A549 (cell line): ENCODE measurements around the gene CDCP1.

ENCODE experiments used
- CHD2 ChIP-seq: fragments of 150-350 bp; IDR thresholded peaks from 2 replicates; pipeline ENCODE4 v1.6.1; 2014; ENCODE audit warnings: low read length; ENCODE audit not compliant: partially characterized antibody
- KDM5A ChIP-seq: fragments of 200-600 bp; sonication (generic); IDR thresholded peaks from 2 replicates; pipeline ENCODE4 v1.6.1; 2016; ENCODE audit warnings: antibody characterized with exemption, mild to moderate bottlenecking
- TF ChIP-seq, protein P1 (sequence below): fragments of >200 bp; sonication (Bioruptor Twin); formaldehyde crosslinking; IDR thresholded peaks from 3 replicates; pipeline ENCODE4 v1.5.1; 2016
- TF ChIP-seq, protein P2 (sequence below): IDR thresholded peaks from 2 replicates; pipeline ENCODE4 v1.6.1; 2012

DNA sequence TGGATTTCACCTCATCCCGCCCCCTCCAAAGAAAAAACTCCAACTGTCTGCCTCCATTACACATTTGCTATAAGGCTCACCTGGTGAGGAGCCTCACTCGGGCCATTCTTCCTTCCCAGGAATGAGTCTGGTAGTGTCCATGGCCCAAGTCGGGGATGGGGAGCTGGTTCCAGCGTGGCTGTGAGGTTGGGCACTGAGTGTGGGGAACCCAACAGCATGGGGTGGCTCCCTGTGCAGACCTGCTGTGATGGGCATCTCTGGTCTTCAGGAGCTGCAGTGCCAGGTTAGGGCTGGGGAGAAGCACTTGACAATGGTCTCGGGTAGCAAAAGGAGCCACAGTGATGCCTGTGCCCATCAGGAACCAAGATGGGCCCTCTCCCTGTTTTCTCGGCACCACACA lies 40.7 kb upstream of the CDCP1 start:
- TF ChIP-seq, protein P1, sequence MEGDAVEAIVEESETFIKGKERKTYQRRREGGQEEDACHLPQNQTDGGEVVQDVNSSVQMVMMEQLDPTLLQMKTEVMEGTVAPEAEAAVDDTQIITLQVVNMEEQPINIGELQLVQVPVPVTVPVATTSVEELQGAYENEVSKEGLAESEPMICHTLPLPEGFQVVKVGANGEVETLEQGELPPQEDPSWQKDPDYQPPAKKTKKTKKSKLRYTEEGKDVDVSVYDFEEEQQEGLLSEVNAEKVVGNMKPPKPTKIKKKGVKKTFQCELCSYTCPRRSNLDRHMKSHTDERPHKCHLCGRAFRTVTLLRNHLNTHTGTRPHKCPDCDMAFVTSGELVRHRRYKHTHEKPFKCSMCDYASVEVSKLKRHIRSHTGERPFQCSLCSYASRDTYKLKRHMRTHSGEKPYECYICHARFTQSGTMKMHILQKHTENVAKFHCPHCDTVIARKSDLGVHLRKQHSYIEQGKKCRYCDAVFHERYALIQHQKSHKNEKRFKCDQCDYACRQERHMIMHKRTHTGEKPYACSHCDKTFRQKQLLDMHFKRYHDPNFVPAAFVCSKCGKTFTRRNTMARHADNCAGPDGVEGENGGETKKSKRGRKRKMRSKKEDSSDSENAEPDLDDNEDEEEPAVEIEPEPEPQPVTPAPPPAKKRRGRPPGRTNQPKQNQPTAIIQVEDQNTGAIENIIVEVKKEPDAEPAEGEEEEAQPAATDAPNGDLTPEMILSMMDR, result no peak
- TF ChIP-seq KDM5A (no peak), CHD2 (no peak)
- TF ChIP-seq, protein P2, sequence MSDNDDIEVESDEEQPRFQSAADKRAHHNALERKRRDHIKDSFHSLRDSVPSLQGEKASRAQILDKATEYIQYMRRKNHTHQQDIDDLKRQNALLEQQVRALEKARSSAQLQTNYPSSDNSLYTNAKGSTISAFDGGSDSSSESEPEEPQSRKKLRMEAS, result no peak
